T-helper 17 cell (primary cell): Measurements from ENCODE around the gene C1GALT1. TPM values are rescaled to one million over a fixed set of nuclear protein-coding genes. Genes with fewer than 3 reads are reported as not detected.
"Not testable (repeated sequence)": the region's sequence is repeated elsewhere in the genome, so short reads cannot be mapped to it uniquely, and the experiment has no call there.

Experiments
- ATAC-seq: fragments of 150-1000 bp; cut with Tn5 transposase; 2 replicates; pipeline ENCODE4 v1.10.0; 2021; ENCODE audit warnings: mild to moderate bottlenecking, moderate library complexity
- DNase-seq, 3 donors: peaks; one replicate each; pipeline versions ENCODE4 v3.0.0 to v3.0.0-alpha.2; 2020 to 2021
- H3K9me3 ChIP-seq: one replicate; pipeline ENCODE4 v1.7.0; 2013; ENCODE audit warnings: low read length, mild to moderate bottlenecking; ENCODE audit not compliant: control insufficient read depth, poor library complexity, severe bottlenecking
- H3K27ac Mint-ChIP-seq: one replicate; pipeline ENCODE4 v1.8.0; 2022; ENCODE audit warnings: mild to moderate bottlenecking, moderate library complexity, mixed read lengths
- H3K27me3 Mint-ChIP-seq: one replicate; pipeline ENCODE4 v1.8.0; 2022; ENCODE audit warnings: mixed read lengths
- H3K36me3 Mint-ChIP-seq: one replicate; pipeline ENCODE4 v1.8.0; 2022; ENCODE audit warnings: low read depth, mixed read lengths
- H3K4me1 Mint-ChIP-seq: one replicate; pipeline ENCODE4 v1.8.0; 2022; ENCODE audit warnings: mild to moderate bottlenecking, mixed read lengths
- H3K4me3 Mint-ChIP-seq: one replicate; pipeline ENCODE4 v1.8.0; 2022; ENCODE audit warnings: mild to moderate bottlenecking, moderate library complexity, mixed read lengths
- total RNA-seq, 4 donors: library from RNA in 2 of 4; stranded (reverse) in 2 of 4; gene quantifications; one replicate each; pipeline ENCODE4 v1.2.3 and lab custom pipeline; 2022 to 2026

The C1GALT1 gene
- total RNA-seq, 2 donors from 2014 or later = 51.4 to 54.2 TPM

DNA sequence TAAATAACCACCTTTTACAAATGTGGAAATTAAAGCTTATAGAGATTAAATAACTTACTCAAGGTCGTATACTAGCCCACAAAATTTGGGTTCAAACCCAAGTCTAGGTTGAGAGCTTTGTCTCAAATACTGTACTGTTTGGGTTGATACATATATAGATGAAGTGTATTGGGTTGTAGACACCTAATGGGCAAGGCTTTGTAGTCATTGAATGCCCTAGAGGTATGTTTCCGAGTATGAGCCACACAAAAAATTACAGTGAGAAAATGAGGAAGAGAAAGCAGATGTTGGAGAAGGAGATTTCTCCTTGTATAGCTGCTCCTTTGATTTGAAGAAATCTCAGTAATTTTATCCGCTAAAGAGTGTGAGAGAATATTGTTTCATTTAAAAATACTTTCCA is 60.6 kb downstream of the C1GALT1 start:
- peak overlapping the region; percentile 39 for H3K27ac Mint-ChIP-seq
- ATAC-seq (no peak), DNase-seq (no peak)
- H3K9me3 ChIP-seq = no peaks in the 10 kb centered on the region
- H3K27me3 Mint-ChIP-seq = no peaks in the 10 kb centered on the region
- H3K36me3 Mint-ChIP-seq = peaks cover 9% of the 10 kb centered on the region
- no peak overlapping the region for H3K4me3 Mint-ChIP-seq
- peaks cover 29% of the 10 kb centered on the region for H3K4me1 Mint-ChIP-seq

GRCh38 chr7:7245233-7245632 is 62.9 kb downstream of the C1GALT1 start:
- not testable (repeated sequence) for H3K4me3 Mint-ChIP-seq, H3K27me3 Mint-ChIP-seq, ATAC-seq, H3K9me3 ChIP-seq, H3K36me3 Mint-ChIP-seq, DNase-seq, H3K27ac Mint-ChIP-seq
- H3K4me1 Mint-ChIP-seq = peaks cover 17% of the 10 kb centered on the region

DNA sequence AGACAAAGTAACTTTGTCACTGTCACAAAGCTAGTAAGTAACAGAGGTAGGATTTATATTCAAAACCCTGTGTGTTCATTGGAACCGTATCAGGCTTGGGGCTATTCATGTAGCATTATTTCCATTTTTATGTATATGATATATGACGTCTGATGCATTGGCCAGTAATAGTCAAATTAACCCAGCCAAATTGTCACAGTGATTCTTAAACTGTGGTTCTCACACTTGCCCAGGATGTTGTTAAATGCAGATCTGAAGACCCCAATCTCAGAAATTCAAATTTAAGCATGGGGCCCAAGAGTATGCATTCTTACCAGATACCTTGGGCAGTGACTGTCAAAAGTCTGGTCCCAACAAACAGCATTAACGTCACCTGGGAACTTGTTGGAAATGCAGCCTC is 63.9 kb downstream of the C1GALT1 start:
- Mint-ChIP-seq H3K27ac (no peak overlapping the region), H3K36me3 (peaks cover 3% of the 10 kb centered on the region), H3K27me3 (no peaks in the 10 kb centered on the region), H3K4me1 (peaks cover 18% of the 10 kb centered on the region), H3K4me3 (no peak overlapping the region)
- ATAC-seq (no peak), DNase-seq (no peak)
- no peaks in the 10 kb centered on the region for H3K9me3 ChIP-seq

- H3K27ac Mint-ChIP-seq = peak overlapping the region; percentile 85
- no peaks in the 10 kb centered on the region for H3K36me3 Mint-ChIP-seq
- no peaks in the 10 kb centered on the region for H3K27me3 Mint-ChIP-seq
- no peaks in the 10 kb centered on the region for H3K9me3 ChIP-seq
- peak; percentile 36 for ATAC-seq
- peaks cover 18% of the 10 kb centered on the region for H3K4me1 Mint-ChIP-seq
- no peak for DNase-seq
- H3K4me3 Mint-ChIP-seq = peak overlapping the region; percentile 66
Measured at GRCh38 chr7:7247658-7248057, 65.3 kb downstream of the C1GALT1 start.

DNA sequence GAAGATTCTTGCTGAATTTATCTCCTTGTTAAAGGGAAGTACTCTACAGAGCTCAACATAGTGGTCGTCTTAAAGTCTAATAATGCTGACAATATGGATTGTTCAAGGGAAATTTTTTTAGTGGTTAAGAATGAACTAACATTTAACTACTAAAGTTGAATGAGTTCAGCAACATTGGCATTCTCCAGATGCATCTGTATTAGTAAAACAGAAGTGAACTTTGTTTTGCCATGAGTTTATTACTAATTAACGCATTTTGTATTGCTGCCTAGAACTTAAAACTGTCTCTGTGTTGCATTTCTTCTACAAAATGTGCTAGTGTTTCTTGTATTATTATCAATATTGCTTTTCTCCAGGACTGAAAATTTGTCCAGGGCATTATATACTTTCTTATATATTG is 67.5 kb downstream of the C1GALT1 start:
- Mint-ChIP-seq H3K27me3 (no peaks in the 10 kb centered on the region), H3K27ac (no peak overlapping the region), H3K4me1 (peaks cover 17% of the 10 kb centered on the region), H3K36me3 (peaks cover 3% of the 10 kb centered on the region), H3K4me3 (no peak overlapping the region)
- DNase-seq (no peak), ATAC-seq (no peak)
- no peaks in the 10 kb centered on the region for H3K9me3 ChIP-seq

DNA sequence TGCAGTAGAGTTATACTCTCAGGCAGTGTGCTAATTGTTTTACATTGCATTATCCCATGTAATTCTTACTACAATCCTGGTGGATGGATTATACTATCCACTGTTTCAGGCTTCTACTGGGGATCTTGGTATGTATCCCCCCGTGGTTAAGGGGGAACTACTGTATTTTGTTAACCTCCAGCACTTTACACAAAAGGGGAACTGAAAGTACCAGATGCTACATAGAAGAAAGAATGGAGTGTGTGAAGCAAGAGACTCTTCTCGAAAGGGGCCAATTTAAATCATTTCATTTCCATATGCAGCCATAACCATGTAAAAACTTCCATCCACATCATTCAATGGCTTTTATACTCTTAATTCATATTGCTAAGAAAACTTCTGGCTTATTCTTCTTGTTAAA is 69.4 kb downstream of the C1GALT1 start:
- peak; percentile 61 for ATAC-seq
- Mint-ChIP-seq H3K4me1 (peaks cover 18% of the 10 kb centered on the region), H3K27me3 (no peaks in the 10 kb centered on the region), H3K36me3 (peaks cover 3% of the 10 kb centered on the region), H3K4me3 (no peak overlapping the region), H3K27ac (peak overlapping the region; percentile 41)
- no peaks in the 10 kb centered on the region for H3K9me3 ChIP-seq
- no peak for DNase-seq

DNA sequence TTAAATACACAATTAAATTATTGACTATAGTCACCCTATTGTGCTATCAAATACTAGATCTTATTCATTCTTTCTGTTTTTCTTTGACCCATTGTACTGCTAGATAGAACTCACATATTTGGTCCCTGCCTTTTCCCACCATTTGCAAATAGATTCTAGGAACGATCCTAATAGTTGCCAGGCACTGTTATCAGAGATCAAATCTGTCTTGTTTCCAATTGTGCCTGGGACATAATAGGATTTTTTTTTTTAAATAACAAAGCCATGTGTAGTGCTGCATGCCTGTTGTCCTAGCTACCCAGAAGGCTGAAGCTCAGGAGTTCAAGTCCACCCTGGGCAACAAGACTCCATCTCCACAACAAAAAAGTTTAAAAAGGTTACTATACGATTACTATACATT is 72.0 kb downstream of the C1GALT1 start:
- H3K27me3 Mint-ChIP-seq = no peaks in the 10 kb centered on the region
- no peak for DNase-seq
- H3K27ac Mint-ChIP-seq = peak overlapping the region; percentile 37
- H3K9me3 ChIP-seq = no peaks in the 10 kb centered on the region
- H3K4me3 Mint-ChIP-seq = no peak overlapping the region
- H3K36me3 Mint-ChIP-seq = peaks cover 3% of the 10 kb centered on the region
- H3K4me1 Mint-ChIP-seq = peaks cover 29% of the 10 kb centered on the region
- no peak for ATAC-seq

GRCh38 chr7:7254908-7255307 is 72.6 kb downstream of the C1GALT1 start:
- no peak for ATAC-seq
- no peaks in the 10 kb centered on the region for H3K27me3 Mint-ChIP-seq
- H3K9me3 ChIP-seq = no peaks in the 10 kb centered on the region
- no peak for DNase-seq
- peaks cover 3% of the 10 kb centered on the region for H3K36me3 Mint-ChIP-seq
- no peak overlapping the region for H3K4me3 Mint-ChIP-seq
- peaks cover 31% of the 10 kb centered on the region for H3K4me1 Mint-ChIP-seq
- peak overlapping the region; percentile 37 for H3K27ac Mint-ChIP-seq

GRCh38 chr7:7256731-7257274 is 74.5 kb downstream of the C1GALT1 start:
- Mint-ChIP-seq H3K27ac (peak overlapping the region; percentile 98), H3K36me3 (peaks cover 3% of the 10 kb centered on the region), H3K4me3 (no peak overlapping the region)

GRCh38 chr7:7257899-7258692 is 75.8 kb downstream of the C1GALT1 start:
- Mint-ChIP-seq H3K4me3 (peak overlapping the region; percentile 56), H3K4me1 (peaks cover 25% of the 10 kb centered on the region), H3K27me3 (no peaks in the 10 kb centered on the region), H3K36me3 (peaks cover 3% of the 10 kb centered on the region), H3K27ac (peak overlapping the region; percentile 98)
- ATAC-seq (peak; percentile 46), DNase-seq (no peak)
- no peaks in the 10 kb centered on the region for H3K9me3 ChIP-seq

More at GRCh38 chr7:7256731-7257274, 74.5 kb downstream of the C1GALT1 start:
- DNase-seq = no peak
- ATAC-seq = no peak
- no peaks in the 10 kb centered on the region for H3K9me3 ChIP-seq
- Mint-ChIP-seq H3K4me1 (peaks cover 28% of the 10 kb centered on the region), H3K27me3 (no peaks in the 10 kb centered on the region)

- Mint-ChIP-seq H3K4me1 (peaks cover 17% of the 10 kb centered on the region), H3K27ac (no peak overlapping the region), H3K4me3 (no peak overlapping the region), H3K27me3 (no peaks in the 10 kb centered on the region), H3K36me3 (no peaks in the 10 kb centered on the region)
- DNase-seq = no peak
- no peak for ATAC-seq
- H3K9me3 ChIP-seq = no peaks in the 10 kb centered on the region
Measured at GRCh38 chr7:7261863-7262262, 79.5 kb downstream of the C1GALT1 start.

DNA sequence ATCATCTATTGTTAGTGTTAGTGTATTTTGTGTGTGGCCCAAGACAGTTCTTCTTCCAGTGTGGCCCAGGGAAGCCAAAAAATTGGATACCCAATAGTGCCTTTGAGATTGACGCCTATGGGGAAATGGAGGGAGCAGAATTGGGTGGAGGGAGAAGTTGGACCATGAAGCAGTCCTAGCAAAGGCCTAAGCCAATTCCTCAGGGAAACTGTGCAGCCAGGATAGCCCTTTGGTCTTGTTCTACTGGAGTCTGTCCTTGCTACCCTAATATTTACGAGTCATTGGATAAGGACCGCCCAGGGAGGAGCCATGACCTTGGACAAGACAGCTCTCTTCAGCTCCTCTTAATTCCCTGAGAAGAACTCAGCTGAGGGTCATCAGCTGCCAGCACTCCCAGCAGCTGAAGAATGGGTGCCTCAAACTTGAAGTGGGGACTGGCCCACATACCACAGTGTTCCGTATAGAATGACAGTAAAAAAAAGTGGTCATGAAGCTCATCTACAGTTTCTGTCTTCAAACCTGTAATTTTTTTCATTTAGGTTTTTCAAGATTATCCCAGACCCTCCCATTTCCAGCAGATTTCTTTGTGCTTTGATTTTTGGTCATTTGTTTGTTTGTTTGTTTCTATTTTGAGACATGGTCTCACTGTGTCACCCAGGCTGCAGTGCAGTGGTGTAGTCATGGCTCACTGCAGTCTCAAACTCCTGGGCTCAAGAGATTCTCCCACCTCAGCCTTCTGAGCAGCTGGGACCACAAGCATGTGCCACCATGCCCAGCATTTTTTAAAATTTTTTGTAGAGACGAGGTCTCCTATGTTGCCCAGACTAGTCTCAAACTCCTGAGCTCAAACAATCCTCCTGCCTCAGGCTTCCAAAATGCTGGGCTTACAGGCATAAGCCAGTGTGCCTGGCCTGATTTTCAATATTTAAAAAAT is 81.2 kb downstream of the C1GALT1 start:
- Mint-ChIP-seq H3K27ac (no peak overlapping the region), H3K36me3 (no peaks in the 10 kb centered on the region), H3K4me1 (peaks cover 5% of the 10 kb centered on the region), H3K4me3 (no peak overlapping the region), H3K27me3 (no peaks in the 10 kb centered on the region)
- no peak for ATAC-seq
- no peaks in the 10 kb centered on the region for H3K9me3 ChIP-seq
- DNase-seq = no peak
